GM20431 (cell line): ENCODE data around the gene CDKAL1.
"Not testable (repeated sequence)": the region's sequence is repeated elsewhere in the genome, so short reads cannot be mapped to it uniquely, and the experiment has no call there.

Experiments
- in situ Hi-C: fragments of 300-500 bp; cut with MseI, MboI; formaldehyde crosslinking; loops from one replicate; pipeline ENCODE4 v1.15.0; 2020; ENCODE audit warnings: low sequenced_read_pairs; ENCODE audit not compliant: unreplicated experiment

CDKAL1 gene

GRCh38 chr6:20582586-20583443 is 48.6 kb downstream of the CDKAL1 start:
- in situ Hi-C loops: no loop called here

GRCh38 chr6:20583444-20583800 is 49.2 kb downstream of the CDKAL1 start:
- in situ Hi-C loops: no loop called here

GRCh38 chr6:20584100-20584731 is 50.0 kb downstream of the CDKAL1 start:
- in situ Hi-C loops: no loop called here

GRCh38 chr6:20589266-20589665 is 55.0 kb downstream of the CDKAL1 start:
- in situ Hi-C loops: no loop called here

GRCh38 chr6:20590476-20590875 is 56.2 kb downstream of the CDKAL1 start:
- in situ Hi-C loops: not testable (repeated sequence)

- in situ Hi-C loops: not testable (repeated sequence)
These were observed 60.1 kb downstream of the CDKAL1 start for GRCh38 chr6:20594299-20594853.

GRCh38 chr6:20599302-20600051 is 65.2 kb downstream of the CDKAL1 start:
- in situ Hi-C loops: no loop called here

- in situ Hi-C loops: no loop called here
These were observed 66.6 kb downstream of the CDKAL1 start for GRCh38 chr6:20600831-20601230.

- in situ Hi-C loops: no loop called here
These were observed 69.9 kb downstream of the CDKAL1 start for GRCh38 chr6:20604159-20604558.

- in situ Hi-C loops: no loop called here
These were observed 70.8 kb downstream of the CDKAL1 start for GRCh38 chr6:20605061-20605460.

GRCh38 chr6:20605581-20605980 is 71.3 kb downstream of the CDKAL1 start:
- in situ Hi-C loops: no loop called here

GRCh38 chr6:20606831-20607230 is 72.6 kb downstream of the CDKAL1 start:
- in situ Hi-C loops: no loop called here

GRCh38 chr6:20608356-20608755 is 74.1 kb downstream of the CDKAL1 start:
- in situ Hi-C loops: no loop called here

- in situ Hi-C loops: no loop called here
These were observed 74.6 kb downstream of the CDKAL1 start for GRCh38 chr6:20608905-20609304.

- in situ Hi-C loops: not testable (repeated sequence)
These were observed 75.7 kb downstream of the CDKAL1 start for GRCh38 chr6:20609924-20610323.

- in situ Hi-C loops: no loop called here
These were observed 76.5 kb downstream of the CDKAL1 start for GRCh38 chr6:20610636-20611370.

GRCh38 chr6:20617537-20617936 is 83.3 kb downstream of the CDKAL1 start:
- in situ Hi-C loops: not testable (repeated sequence)

- in situ Hi-C loops: no loop called here
These were observed 85.8 kb downstream of the CDKAL1 start for GRCh38 chr6:20620043-20620442.

- in situ Hi-C loops: no loop called here
These were observed 89.5 kb downstream of the CDKAL1 start for GRCh38 chr6:20623761-20624160.

- in situ Hi-C loops: no loop called here
These were observed 91.9 kb downstream of the CDKAL1 start for GRCh38 chr6:20626165-20626564.
